Fibroblast of lung (primary cell): ENCODE data around the gene ENG. TPM values are rescaled to one million over a fixed set of nuclear protein-coding genes. Genes with fewer than 3 reads are reported as not detected.

Experiments used
- DNase-seq, 2 donors: peaks; one replicate each; pipeline versions ENCODE4 v3.0.0 to v3.0.0-alpha.2; 2010; ENCODE audit warnings: low read depth in 2 of 2
- H2AFZ ChIP-seq: 2 replicates; pipeline ENCODE4 v1.5.1; 2012; ENCODE audit warnings: low read length, control low read depth, inconsistent platforms
- H3K27ac ChIP-seq: 2 replicates; pipeline ENCODE4 v1.5.1; 2011; ENCODE audit warnings: low read length, control low read depth; ENCODE audit not compliant: insufficient read depth
- H3K27me3 ChIP-seq: 2 replicates; pipeline ENCODE4 v1.5.1; 2011; ENCODE audit warnings: mild to moderate bottlenecking, low read length; ENCODE audit not compliant: control insufficient read depth, insufficient read depth
- H3K36me3 ChIP-seq: 2 replicates; pipeline ENCODE4 v1.5.1; 2011; ENCODE audit warnings: low read length; ENCODE audit not compliant: control insufficient read depth, insufficient read depth
- H3K4me1 ChIP-seq: 2 replicates; pipeline ENCODE4 v1.5.1; 2011; ENCODE audit warnings: low read length; ENCODE audit not compliant: control insufficient read depth, insufficient read depth; ENCODE audit errors: extremely low read depth
- H3K4me2 ChIP-seq: 2 replicates; pipeline ENCODE4 v1.5.1; 2011; ENCODE audit warnings: low read length, control low read depth; ENCODE audit not compliant: insufficient read depth; ENCODE audit errors: extremely low read depth
- H3K4me3 ChIP-seq, 4 experiments: fragments of 200-600 bp in 1 of 4; sonication (generic) in 1 of 4; replicated peaks in 1 of 4; 2 replicates each; pipeline ENCODE4 v1.5.1; 2011 to 2016; ENCODE audit warnings: low read length in 4 of 4, low read depth in 3 of 4, mild to moderate bottlenecking in 3 of 4, control low read depth in 2 of 4, inconsistent platforms in 1 of 4, mixed read lengths in 1 of 4; ENCODE audit not compliant: insufficient read depth in 1 of 4; ENCODE audit errors: control extremely low read depth in 1 of 4
- H3K79me2 ChIP-seq: 2 replicates; pipeline ENCODE4 v1.5.1; 2012; ENCODE audit warnings: mild to moderate bottlenecking, low read length, inconsistent platforms; ENCODE audit not compliant: control insufficient read depth, insufficient read depth
- H3K9ac ChIP-seq: 2 replicates; pipeline ENCODE4 v1.5.1; 2011; ENCODE audit warnings: mild to moderate bottlenecking, low read length, control low read depth; ENCODE audit not compliant: insufficient read depth
- H3K9me3 ChIP-seq: 2 replicates; pipeline ENCODE4 v1.5.1; 2012; ENCODE audit warnings: low read depth, low read length; ENCODE audit not compliant: control insufficient read depth, insufficient read depth
- H4K20me1 ChIP-seq: 2 replicates; pipeline ENCODE4 v1.5.1; 2011; ENCODE audit warnings: low read length; ENCODE audit not compliant: control insufficient read depth, insufficient read depth; ENCODE audit errors: extremely low read depth
- EZH2 ChIP-seq: IDR thresholded peaks from 2 replicates; pipeline ENCODE4 v1.5.1; 2012; ENCODE audit warnings: low read length, control low read depth, mild to moderate bottlenecking; ENCODE audit errors: missing control alignments
- polyA plus RNA-seq, 2 donors: library from polyadenylated mRNA; depleted of rRNA in 1 of 2; stranded (reverse) in 1 of 2; unstranded in 1 of 2; fragments of >200 nt; gene quantifications; 2 replicates each; pipeline ENCODE4 v1.2.1, GENCODE V29; 2011 to 2012; ENCODE audit warnings: missing spikeins in 1 of 2
- total RNA-seq: library from RNA; depleted of rRNA; stranded (reverse); fragments of >200 nt; gene quantifications from 2 replicates; pipeline ENCODE4 v1.2.1, GENCODE V29; 2014
- TF ChIP-seq, protein P1 (sequence below), 2 donors: IDR thresholded peaks in 1 of 2; conservative IDR thresholded peaks in 1 of 2; 1 replicate in 1 of 2; 2 replicates in 1 of 2; pipeline ENCODE4 v1.5.1; 2011 to 2012; ENCODE audit warnings: low read length in 2 of 2, control low read depth in 1 of 2, inconsistent platforms in 1 of 2, low read depth in 1 of 2, mild to moderate bottlenecking in 1 of 2

Gene ENG
- total and polyA plus RNA-seq, 2 donors (not counting 1 experiment from before 2014, with no cell fraction given), result 30.4 to 59.0 TPM

DNA sequence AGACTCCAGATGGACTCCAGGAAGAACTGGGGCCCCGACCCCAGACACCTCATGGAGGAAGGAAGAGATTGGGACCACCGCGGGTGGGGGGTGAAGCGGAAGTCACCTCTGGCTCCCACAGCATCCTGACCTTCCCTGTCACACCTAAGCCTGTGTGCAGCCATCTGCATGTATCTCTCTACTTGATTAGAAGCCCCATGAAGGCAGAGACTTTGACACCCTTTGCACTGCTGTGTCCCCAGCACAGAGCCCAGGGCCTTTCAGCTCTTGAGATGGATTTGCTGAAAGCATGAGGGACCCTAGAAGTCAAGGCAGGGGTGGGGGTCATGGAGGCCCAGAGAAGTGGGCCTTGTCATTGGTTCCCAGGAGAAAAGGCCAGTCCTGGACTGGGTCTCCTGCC is 2.8 kb upstream of the ENG start:
- Histone ChIP-seq H3K4me2 (no peak overlapping the region), H3K9me3 (no peaks in the 10 kb centered on the region), H3K9ac (no peak overlapping the region), H3K4me3 (no peak overlapping the region), H3K4me1 (peaks cover 11% of the 10 kb centered on the region), H3K27ac (no peak overlapping the region), H2AFZ (no peak overlapping the region), H4K20me1 (no peaks in the 10 kb centered on the region), H3K36me3 (no peaks in the 10 kb centered on the region), H3K27me3 (no peaks in the 10 kb centered on the region), H3K79me2 (peaks cover 22% of the 10 kb centered on the region)
- no peak for DNase-seq
- TF ChIP-seq EZH2, result no peak
- TF ChIP-seq, protein P1, sequence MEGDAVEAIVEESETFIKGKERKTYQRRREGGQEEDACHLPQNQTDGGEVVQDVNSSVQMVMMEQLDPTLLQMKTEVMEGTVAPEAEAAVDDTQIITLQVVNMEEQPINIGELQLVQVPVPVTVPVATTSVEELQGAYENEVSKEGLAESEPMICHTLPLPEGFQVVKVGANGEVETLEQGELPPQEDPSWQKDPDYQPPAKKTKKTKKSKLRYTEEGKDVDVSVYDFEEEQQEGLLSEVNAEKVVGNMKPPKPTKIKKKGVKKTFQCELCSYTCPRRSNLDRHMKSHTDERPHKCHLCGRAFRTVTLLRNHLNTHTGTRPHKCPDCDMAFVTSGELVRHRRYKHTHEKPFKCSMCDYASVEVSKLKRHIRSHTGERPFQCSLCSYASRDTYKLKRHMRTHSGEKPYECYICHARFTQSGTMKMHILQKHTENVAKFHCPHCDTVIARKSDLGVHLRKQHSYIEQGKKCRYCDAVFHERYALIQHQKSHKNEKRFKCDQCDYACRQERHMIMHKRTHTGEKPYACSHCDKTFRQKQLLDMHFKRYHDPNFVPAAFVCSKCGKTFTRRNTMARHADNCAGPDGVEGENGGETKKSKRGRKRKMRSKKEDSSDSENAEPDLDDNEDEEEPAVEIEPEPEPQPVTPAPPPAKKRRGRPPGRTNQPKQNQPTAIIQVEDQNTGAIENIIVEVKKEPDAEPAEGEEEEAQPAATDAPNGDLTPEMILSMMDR (conservative IDR thresholded peaks at IDR 0.05 in 1 of 2, IDR thresholded peaks at IDR 0.05 in 1 of 2; ENCODE audit: low read depth in 1 of 2, low read length in 2 of 2), result no peak

DNA sequence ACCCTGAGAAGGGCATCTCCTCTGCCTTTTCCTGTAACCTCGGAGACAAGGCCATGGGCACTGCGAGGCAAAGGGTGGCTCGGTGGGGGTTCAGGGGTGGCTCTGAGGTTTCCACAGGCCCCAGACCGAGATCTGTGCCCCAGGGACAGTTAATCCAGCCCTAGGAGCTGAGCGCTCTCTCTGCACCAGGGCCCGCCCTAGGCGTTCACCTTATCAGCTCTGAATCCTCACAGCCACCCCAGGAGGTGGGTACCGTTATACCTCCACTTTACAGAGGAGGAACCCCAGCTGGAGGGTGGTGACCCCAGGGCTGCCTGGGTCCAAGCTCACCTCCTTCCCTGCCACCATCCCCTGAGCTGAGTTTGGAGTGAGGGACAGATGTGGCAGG is 2.3 kb upstream of the ENG start:
- peaks cover 11% of the 10 kb centered on the region for H3K4me1 ChIP-seq
- no peak overlapping the region for H3K9ac ChIP-seq
- H3K4me3 ChIP-seq, result no peak overlapping the region
- H3K79me2 ChIP-seq, result peaks cover 28% of the 10 kb centered on the region
- H2AFZ ChIP-seq, result no peak overlapping the region
- H3K27me3 ChIP-seq, result no peaks in the 10 kb centered on the region
- TF ChIP-seq, protein P1 (conservative IDR thresholded peaks at IDR 0.05 in 1 of 2, IDR thresholded peaks at IDR 0.05 in 1 of 2; ENCODE audit: low read depth in 1 of 2, low read length in 2 of 2), result no peak
- TF ChIP-seq EZH2, result no peak
- DNase-seq, result no peak
- no peaks in the 10 kb centered on the region for H3K9me3 ChIP-seq
- peaks cover 2% of the 10 kb centered on the region for H3K36me3 ChIP-seq
- H3K27ac ChIP-seq, result no peak overlapping the region
- no peaks in the 10 kb centered on the region for H4K20me1 ChIP-seq
- H3K4me2 ChIP-seq, result no peak overlapping the region

DNA sequence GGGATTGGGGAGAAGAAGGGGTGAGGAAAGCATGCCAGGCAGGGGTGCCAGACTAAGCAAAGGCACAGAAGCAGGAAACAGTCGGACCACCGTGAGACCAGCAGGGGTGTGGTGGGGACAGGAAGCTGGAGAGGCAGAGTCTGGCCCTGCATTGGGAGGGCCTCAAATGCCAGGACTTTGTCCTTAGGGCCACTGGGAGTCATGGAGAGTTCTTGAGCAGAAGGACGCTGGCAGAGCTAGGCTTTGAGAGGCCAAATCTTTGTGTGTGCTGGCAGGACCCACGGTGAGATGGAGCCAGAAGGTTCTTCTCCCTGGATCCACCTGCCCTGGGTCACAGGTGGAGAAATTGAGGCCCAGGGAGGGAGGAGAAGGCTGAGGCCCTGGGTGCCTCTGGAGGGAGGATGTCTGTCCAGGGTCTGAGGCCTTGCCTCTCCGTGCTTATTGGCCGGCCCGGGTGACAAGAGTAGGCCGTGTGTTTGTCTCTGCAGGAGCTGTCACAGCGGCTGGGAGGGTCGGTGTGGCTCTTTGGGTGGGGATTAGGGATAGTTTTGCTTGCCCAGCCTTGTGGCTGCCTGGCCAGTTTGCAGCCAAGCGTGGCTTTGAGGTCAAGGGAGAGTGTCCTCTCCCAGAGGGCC is 1.8 kb upstream of the ENG start:
- Histone ChIP-seq H3K9me3 (no peaks in the 10 kb centered on the region), H3K79me2 (peaks cover 33% of the 10 kb centered on the region), H3K27ac (no peak overlapping the region), H3K36me3 (peaks cover 2% of the 10 kb centered on the region), H2AFZ (no peak overlapping the region), H3K4me1 (peaks cover 11% of the 10 kb centered on the region), H3K9ac (no peak overlapping the region), H4K20me1 (no peaks in the 10 kb centered on the region), H3K4me2 (no peak overlapping the region), H3K4me3 (no peak overlapping the region), H3K27me3 (no peaks in the 10 kb centered on the region)
- no peak for TF ChIP-seq EZH2
- TF ChIP-seq, protein P1 (conservative IDR thresholded peaks at IDR 0.05 in 1 of 2, IDR thresholded peaks at IDR 0.05 in 1 of 2; ENCODE audit: low read depth in 1 of 2, low read length in 2 of 2), result no peak
- DNase-seq, result no peak
